ENCODE data around the gene RICTOR.

DNA sequence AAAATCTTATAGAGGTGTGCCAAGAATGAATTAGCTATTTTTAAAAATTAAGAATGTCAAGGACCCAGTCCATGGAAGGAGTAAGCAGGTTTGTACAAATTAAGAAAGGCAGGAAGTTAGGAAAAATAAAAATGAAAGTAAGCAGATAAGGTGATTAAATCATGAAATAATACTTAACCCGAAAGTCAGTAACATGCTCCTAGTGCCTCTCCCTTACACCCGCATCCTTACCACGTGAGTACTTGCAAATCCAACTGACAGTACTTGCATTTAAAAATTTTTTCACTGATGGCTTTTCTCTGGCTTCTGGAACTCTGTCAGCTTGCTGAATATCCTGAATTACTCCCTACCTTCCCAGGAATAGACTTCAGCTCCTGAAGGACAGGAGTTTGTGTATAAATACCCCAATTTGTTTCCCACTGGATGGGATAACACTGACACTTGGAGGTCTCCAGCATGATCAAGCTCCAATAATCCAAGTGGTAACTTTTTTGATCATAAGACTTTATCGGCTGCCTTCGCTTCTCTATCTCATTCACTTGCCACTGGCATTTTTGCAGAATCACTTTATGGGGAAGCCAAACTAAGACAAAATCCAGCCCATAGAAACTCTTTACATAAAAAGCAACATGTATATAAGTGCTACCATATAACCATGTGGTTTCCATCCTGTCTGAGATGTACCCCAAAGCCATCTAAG lies 41.6 kb upstream of the RICTOR start:
- TF ChIP-seq CTCF (IDR thresholded peaks at IDR 0.05; ENCODE audit: low read length) (no peak), EZH2 (IDR thresholded peaks at IDR 0.05; ENCODE audit: borderline replicate concordance, low read length) (no peak)
